Epidermal melanocyte (primary cell): ENCODE results near the gene EFCAB6.
"Not testable (repeated sequence)": the region's sequence is repeated elsewhere in the genome, so short reads cannot be mapped to it uniquely, and the experiment has no call there.

Experiments
- DNase-seq: peaks from one replicate; pipeline ENCODE4 v3.0.0; 2011; ENCODE audit warnings: low spot score; ENCODE audit not compliant: insufficient read length

Gene EFCAB6

GRCh38 chr22:43722444-43722843 is 89.7 kb downstream of the EFCAB6 start:
- no peak for DNase-seq

- no peak for DNase-seq
These were observed 91.4 kb downstream of the EFCAB6 start for GRCh38 chr22:43720716-43721115.

GRCh38 chr22:43714104-43714503 is 98.0 kb downstream of the EFCAB6 start:
- no peak for DNase-seq

GRCh38 chr22:43711681-43712080 is 100.4 kb downstream of the EFCAB6 start:
- DNase-seq, result no peak

GRCh38 chr22:43707648-43708047 is 104.5 kb downstream of the EFCAB6 start:
- no peak for DNase-seq

GRCh38 chr22:43706571-43707328 is 105.4 kb downstream of the EFCAB6 start:
- no peak for DNase-seq

GRCh38 chr22:43706151-43706550 is 106.0 kb downstream of the EFCAB6 start:
- DNase-seq, result no peak

GRCh38 chr22:43704051-43704450 is 108.1 kb downstream of the EFCAB6 start:
- DNase-seq, result no peak

- DNase-seq, result no peak
These were observed 113.7 kb downstream of the EFCAB6 start for GRCh38 chr22:43698403-43698802.

- no peak for DNase-seq
These were observed 114.2 kb downstream of the EFCAB6 start for GRCh38 chr22:43697894-43698293.

- no peak for DNase-seq
These were observed 118.9 kb downstream of the EFCAB6 start for GRCh38 chr22:43693249-43693648.

GRCh38 chr22:43689356-43689755 is 122.7 kb downstream of the EFCAB6 start:
- DNase-seq, result no peak

- DNase-seq, result no peak
These were observed 129.3 kb downstream of the EFCAB6 start for GRCh38 chr22:43682851-43683250.

- no peak for DNase-seq
These were observed 130.3 kb downstream of the EFCAB6 start for GRCh38 chr22:43681731-43682360.

- DNase-seq, result no peak
These were observed 141.6 kb downstream of the EFCAB6 start for GRCh38 chr22:43670513-43670912.

- no peak for DNase-seq
These were observed 142.9 kb downstream of the EFCAB6 start for GRCh38 chr22:43669190-43669589.

- DNase-seq, result no peak
These were observed 144.4 kb downstream of the EFCAB6 start for GRCh38 chr22:43667656-43668055.

GRCh38 chr22:43666457-43666856 is 145.6 kb downstream of the EFCAB6 start:
- no peak for DNase-seq

GRCh38 chr22:43658823-43659222 is 153.3 kb downstream of the EFCAB6 start:
- DNase-seq, result no peak

- DNase-seq, result not testable (repeated sequence)
These were observed 155.5 kb downstream of the EFCAB6 start for GRCh38 chr22:43656581-43656980.

GRCh38 chr22:43654271-43654670 is 157.8 kb downstream of the EFCAB6 start:
- no peak for DNase-seq

- DNase-seq, result no peak
These were observed 159.3 kb downstream of the EFCAB6 start for GRCh38 chr22:43652845-43653244.

- no peak for DNase-seq
These were observed 168.7 kb downstream of the EFCAB6 start for GRCh38 chr22:43643387-43643786.
